ENCODE data around the gene ATXN2.
A peak's percentile ranks its signal among the peaks of the same experiment; 100 is the strongest.
"Not testable (repeated sequence)": the region's sequence is repeated elsewhere in the genome, so short reads cannot be mapped to it uniquely, and the experiment has no call there.

Gene ATXN2

GRCh38 chr12:111494676-111495075 is 104.4 kb downstream of the ATXN2 start:
- DNase-seq, result no peak

DNA sequence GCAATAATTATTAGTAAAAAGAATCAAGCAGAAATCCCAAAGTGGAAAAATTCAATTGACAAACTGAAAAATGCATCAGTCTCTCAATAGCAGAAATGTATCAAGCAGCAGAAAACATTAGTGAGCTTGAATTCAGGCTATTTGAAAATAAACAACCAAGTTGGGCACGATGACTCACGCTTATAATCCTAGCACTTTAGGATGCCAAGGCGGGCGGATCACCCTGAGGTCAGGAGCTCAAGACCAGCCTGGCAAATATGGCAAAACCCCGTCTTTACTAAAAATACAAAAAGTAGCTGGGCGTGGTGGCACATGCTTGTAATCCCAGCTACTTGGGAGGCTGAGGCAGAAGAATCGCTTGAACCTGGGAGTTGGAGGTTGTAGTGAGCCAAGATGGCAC is 106.1 kb downstream of the ATXN2 start:
- not testable (repeated sequence) for DNase-seq

DNA sequence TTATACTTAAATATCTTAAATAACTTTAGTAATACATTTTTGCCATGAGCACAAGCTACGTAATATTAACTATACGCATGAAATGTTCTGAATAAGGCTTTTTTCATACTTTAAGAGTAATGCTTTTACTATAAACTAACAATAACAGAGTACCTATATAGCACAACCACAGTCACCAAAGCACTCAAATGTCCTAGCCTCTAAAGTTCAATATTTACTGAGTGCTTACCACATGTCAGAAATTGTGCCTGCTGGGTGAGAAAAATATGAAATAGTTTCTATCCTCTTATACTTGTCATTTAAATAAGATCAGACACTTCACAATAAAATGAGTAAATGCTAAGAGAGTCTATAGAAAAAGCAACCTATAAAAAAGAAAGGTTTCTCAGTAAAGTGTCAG is 110.3 kb downstream of the ATXN2 start:
- no peak for DNase-seq

- DNase-seq, result no peak
Measured at GRCh38 chr12:111488271-111488670, 110.8 kb downstream of the ATXN2 start.

DNA sequence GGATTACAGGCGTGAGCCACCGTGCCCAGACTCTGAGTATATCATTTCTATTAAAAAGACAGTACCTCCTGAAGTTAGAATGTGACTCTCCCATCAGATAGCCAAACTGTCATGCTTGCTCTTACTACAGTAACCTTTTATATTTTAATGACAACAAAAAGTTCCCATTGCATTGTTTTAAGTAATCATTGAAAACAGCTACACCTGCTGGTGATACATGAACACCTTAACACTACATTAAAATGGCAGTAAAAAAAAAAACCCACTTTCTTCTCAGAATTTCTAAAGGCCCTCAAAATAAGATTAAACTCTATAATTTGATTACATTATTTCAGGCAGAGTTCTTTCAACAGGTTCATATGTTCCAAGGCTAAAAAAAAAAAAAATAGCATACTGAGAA is 116.7 kb downstream of the ATXN2 start:
- peak in 1 of 2 donors; percentile 19 for DNase-seq

DNA sequence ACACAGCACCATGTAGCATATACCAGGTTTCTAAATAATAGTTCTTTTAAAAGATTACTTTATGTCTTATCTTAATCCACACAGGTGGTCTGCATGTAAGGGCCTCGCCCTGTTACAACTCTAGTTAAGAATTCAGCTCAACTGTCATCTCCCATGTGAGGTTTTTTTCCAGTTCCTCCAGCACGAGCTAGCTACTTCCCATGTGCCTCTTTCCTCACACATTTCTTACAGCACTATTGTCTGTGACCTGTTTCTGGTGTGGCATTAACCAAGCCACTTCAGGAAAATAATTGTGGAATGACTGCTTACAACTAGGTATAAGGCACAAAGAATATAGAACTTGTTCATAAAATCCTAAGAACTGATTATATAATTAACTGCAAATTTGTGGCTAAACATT is 127.9 kb downstream of the ATXN2 start:
- no peak for DNase-seq

GRCh38 chr12:111469401-111469800 is 129.7 kb downstream of the ATXN2 start:
- DNase-seq, result no peak

DNA sequence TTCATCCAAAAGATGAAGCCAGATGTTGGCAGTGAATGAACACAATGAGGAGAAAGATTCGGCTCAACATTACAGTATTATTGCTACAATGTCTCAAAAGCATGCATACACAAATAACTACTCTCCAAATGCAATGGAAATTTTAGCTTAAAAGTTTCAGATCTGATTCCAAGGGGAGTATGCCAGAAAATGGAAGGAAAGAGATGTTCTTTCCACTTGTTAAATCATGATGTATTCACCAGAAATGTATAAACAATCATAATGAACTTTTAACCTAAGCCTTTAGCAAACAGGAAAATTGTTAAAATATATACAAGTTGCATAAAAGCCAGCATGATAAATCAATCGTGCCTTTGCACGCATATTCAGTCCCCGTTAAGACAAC is 131.3 kb downstream of the ATXN2 start:
- DNase-seq, result no peak

DNA sequence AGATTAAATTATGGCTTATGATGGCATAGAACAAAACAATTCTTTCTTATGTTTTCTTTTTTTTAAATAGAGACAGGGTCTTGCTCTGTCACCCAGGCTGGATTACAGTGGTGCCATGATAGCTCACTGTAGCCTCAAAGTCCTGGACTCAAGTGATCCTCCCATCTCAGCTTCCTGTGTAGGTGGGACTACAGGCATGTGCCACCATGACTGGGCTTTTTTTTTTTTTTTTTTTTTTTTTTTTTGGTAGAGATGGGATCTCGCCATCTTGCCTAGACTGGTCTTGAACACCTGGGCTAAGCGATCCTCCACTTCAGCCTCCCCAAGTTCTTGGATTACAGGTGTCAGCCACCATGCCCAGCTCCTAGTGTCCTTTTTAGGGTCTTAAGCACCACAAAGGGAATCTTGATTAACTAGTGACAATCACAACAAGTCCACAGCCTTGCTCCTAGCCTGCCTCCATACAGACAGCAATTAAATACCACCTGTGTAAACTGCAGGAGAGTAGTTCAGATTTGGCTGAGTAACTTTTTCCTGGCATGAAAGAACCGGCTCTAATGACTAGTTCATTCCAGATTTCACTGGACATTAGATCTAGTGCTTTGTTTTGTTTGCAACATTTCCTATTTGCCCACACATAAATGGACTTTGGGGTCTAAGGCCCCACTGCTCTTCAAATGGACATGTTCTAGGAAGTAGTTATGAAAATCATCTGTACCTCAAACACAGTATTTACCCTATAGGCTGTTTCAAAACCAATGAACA is 131.8 kb downstream of the ATXN2 start:
- DNase-seq, result no peak

- no peak for DNase-seq
Measured at GRCh38 chr12:111462210-111462769, 136.8 kb downstream of the ATXN2 start.

- not testable (repeated sequence) for DNase-seq
Measured at GRCh38 chr12:111460111-111460510, 139.0 kb downstream of the ATXN2 start.

- no peak for DNase-seq
Measured at GRCh38 chr12:111458546-111459172, 140.5 kb downstream of the ATXN2 start.

- no peak for DNase-seq
Measured at GRCh38 chr12:111457577-111457976, 141.5 kb downstream of the ATXN2 start.

GRCh38 chr12:111457071-111457470 is 142.0 kb downstream of the ATXN2 start:
- no peak for DNase-seq

DNA sequence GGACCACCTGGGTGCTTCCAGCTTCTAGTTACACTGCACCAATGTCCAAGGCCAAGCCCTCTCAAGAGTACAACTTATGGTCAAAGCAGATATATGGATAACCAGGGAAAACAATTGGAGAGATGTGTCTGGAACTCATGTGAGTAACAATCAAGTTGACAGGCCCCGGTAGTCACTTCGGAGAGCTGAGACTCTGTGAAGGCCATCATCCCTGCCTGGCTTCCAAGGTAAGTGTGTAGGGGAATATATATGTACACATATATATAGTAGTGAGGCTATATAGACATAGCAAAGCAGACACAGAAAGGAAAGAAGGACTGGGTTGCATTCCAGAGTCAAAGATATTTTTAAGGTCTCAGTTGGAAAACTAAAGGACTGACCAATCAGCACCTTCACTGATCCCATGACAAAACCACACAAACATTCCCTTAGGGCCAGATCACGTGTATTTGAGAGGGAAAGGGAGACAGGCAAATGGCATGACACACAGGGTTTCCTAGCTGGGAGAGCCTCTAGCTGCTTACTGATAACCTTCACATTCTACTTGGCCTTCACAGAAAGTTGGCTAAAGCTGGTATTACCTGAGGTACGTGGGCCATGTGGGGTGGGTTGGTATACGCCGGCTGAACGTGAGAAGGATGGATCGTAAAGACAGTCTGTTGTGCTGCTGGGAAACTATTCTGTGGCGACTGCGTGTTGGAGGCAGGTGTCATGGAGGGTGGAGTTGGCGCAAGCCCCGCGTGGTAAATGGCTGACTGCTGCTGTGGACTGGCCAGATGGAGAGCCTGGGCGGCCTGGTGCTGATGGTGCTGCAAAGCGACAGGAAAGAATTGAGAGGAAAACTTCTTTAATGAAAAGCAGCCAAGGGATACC is 143.4 kb downstream of the ATXN2 start:
- DNase-seq, result no peak

DNA sequence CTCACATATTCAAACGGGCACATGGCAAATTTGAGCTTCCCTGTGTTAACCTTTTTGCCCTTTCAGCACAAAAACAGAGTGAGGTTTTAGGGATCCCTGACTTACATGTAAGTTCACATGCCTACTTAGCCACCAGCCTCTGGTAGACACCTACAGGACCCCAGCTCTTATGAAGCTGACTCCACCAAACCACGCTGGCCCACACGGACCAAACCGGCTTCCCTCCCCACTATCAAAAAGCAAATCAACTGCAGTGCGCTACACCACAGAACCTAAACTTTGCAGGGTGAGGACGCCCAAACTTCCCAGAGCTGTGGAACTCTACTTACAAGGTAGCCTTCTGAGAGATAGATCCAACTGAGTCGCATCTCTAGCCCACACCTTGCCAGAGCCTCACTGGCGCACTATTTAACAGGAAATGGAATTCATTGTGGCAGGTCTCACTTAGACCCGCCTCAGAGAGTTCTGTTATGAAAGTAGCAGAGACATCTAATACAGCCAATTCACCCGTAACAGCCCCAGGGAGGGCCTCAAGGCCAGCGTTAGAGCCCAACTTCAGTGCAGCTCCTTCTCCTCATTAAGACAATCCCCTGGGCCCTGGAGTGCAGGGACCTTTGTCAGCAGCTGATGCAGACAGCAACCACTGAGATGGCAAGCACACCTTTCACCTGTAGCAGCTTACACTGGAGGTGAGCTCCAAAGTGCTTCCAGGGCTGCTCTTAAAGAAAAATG is 144.2 kb downstream of the ATXN2 start:
- no peak for DNase-seq

GRCh38 chr12:111454311-111454710 is 144.8 kb downstream of the ATXN2 start:
- no peak for DNase-seq

DNA sequence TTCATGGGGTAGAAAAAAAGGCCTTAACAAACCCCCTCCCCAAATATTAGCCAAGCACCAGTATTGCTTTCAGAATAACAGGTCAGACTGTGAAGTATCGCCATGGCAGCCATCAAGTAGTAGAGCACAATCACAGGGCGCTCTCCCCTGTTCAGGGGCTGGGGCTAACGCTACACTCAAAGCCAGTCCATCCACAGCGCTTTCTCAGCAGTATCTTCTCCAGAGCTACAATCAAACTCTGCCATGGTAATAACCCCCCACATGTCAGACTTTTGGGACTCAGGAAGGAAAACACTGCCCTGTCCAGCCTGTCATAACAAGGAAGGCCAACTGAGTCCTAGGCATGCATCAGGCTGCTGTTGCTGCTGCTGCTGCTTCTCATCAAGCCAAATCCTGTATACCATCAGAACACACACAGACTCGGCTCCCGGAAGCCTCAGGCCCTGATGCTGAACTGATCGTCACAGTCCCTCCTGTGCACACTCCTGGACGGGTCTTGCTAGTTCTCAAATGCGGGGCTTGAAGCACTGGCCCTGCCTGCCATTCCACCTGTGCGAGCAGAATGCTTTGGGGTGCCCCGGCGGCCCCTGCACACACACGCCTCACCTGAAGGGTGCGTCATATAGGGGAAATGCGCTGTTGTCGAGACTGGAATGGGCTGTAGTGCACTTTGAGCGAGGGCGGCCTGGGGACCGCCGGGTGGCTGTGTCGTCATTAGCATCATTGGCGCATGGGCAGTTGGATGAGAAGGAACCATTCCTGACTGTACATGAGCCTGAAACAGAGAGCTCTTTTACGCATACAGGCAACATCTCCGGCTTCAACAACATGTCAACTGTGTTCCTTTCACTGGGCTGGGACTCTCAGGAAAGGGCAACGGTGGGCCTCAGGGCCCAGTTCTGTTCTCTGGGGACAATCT is 145.8 kb downstream of the ATXN2 start:
- DNase-seq, result no peak

- peak in 1 of 2 donors; percentile 82 for DNase-seq
Measured at GRCh38 chr12:111451649-111452129, 147.4 kb downstream of the ATXN2 start.

- DNase-seq, result no peak
Measured at GRCh38 chr12:111451232-111451631, 147.9 kb downstream of the ATXN2 start.

GRCh38 chr12:111450676-111451075 is 148.4 kb downstream of the ATXN2 start:
- DNase-seq, result no peak

Measured in CD4-positive, alpha-beta T cell treated with Interferon alpha-2 for 1 hour (primary cell).